PC-9 (cell line): Measurements from ENCODE around the gene CHMP2A. TPM values are rescaled to one million over a fixed set of nuclear protein-coding genes. Genes with fewer than 3 reads are reported as not detected.
A peak's percentile ranks its signal among the peaks of the same experiment; 100 is the strongest.

Experiments used
- BruUV-seq: library from RNA; stranded (reverse); fragments of 400-500 nt; replicated peaks from 2 replicates; lab custom pipeline; 2021; lab: Mats Ljungman, UMichigan
- CTCF ChIA-PET: fragments of 300-600 bp; sonication (Branson Sonifier 250); formaldehyde crosslinking; loops from one replicate; lab custom pipeline; 2022; ENCODE audit warnings: antibody characterized with exemption; lab: Charles Lee
- POLR2A ChIA-PET: fragments of 300-600 bp; sonication (Branson Sonifier 250); formaldehyde crosslinking; loops from one replicate; lab custom pipeline; 2022; ENCODE audit warnings: antibody characterized with exemption; ENCODE audit not compliant: unreplicated experiment; lab: Charles Lee
- DNase-seq, 2 experiments: peaks; one replicate each; pipeline versions ENCODE4 v3.0.0 to v3.0.0-alpha.2; 2015 to 2022; ENCODE audit warnings: mixed read lengths in 1 of 2
- H2AFZ ChIP-seq: fragments of 200-600 bp; sonication (generic); 2 replicates; pipeline ENCODE4 v1.8.1; 2017; ENCODE audit warnings: antibody characterized with exemption
- H3F3A ChIP-seq: fragments of 200-600 bp; sonication (generic); 2 replicates; pipeline ENCODE4 v1.8.1; 2017; ENCODE audit warnings: antibody characterized with exemption, mild to moderate bottlenecking, low read depth; ENCODE audit not compliant: insufficient read depth
- H3K27ac ChIP-seq: fragments of 200-600 bp; sonication (generic); 2 replicates; pipeline ENCODE4 v1.6.1; 2016; ENCODE audit warnings: mixed run types
- H3K27me3 ChIP-seq: fragments of 200-600 bp; sonication (generic); 2 replicates; pipeline ENCODE4 v1.6.1; 2016; ENCODE audit warnings: low read depth, mixed run types; ENCODE audit not compliant: insufficient read depth
- H3K36me3 ChIP-seq: fragments of 200-600 bp; sonication (generic); 2 replicates; pipeline ENCODE4 v1.6.1; 2016; ENCODE audit warnings: low read depth, mixed run types
- H3K4me1 ChIP-seq: fragments of 200-600 bp; sonication (generic); replicated peaks from 2 replicates; pipeline ENCODE4 v1.6.1; 2016; ENCODE audit warnings: mixed run types; ENCODE audit not compliant: insufficient read depth
- H3K4me2 ChIP-seq: fragments of 200-600 bp; sonication (generic); 2 replicates; pipeline ENCODE4 v1.6.1; 2017; ENCODE audit warnings: mixed run types
- H3K4me3 ChIP-seq: fragments of 200-600 bp; sonication (generic); 2 replicates; pipeline ENCODE4 v1.6.1; 2016; ENCODE audit warnings: mixed run types
- H3K79me2 ChIP-seq: fragments of 200-600 bp; sonication (generic); 2 replicates; pipeline ENCODE4 v1.6.1; 2017; ENCODE audit warnings: low read depth, mixed run types
- H3K9me2 ChIP-seq: fragments of 200-600 bp; sonication (generic); 2 replicates; pipeline ENCODE4 v1.8.1; 2017; ENCODE audit warnings: mild to moderate bottlenecking; ENCODE audit not compliant: insufficient read depth
- H3K9me3 ChIP-seq: fragments of 200-600 bp; sonication (generic); 2 replicates; pipeline ENCODE4 v1.8.1; 2016; ENCODE audit warnings: low read depth; ENCODE audit not compliant: insufficient read depth
- H4K20me1 ChIP-seq: fragments of 200-600 bp; sonication (generic); 2 replicates; pipeline ENCODE4 v1.8.1; 2017; ENCODE audit not compliant: insufficient read depth
- EZH2 ChIP-seq: fragments of 200-600 bp; sonication (generic); IDR thresholded peaks from 2 replicates; pipeline ENCODE4 v1.8.0; 2017; ENCODE audit warnings: antibody characterized with exemption, low read depth
- intact Hi-C: fragments of 100-400 bp; cut with micrococcal nuclease; formaldehyde crosslinking; loops from one replicate; pipeline ENCODE4 v1.10.0; 2022; ENCODE audit not compliant: unreplicated experiment
- total RNA-seq: library from RNA; stranded (reverse); gene quantifications from 2 replicates; pipeline ENCODE4 v1.2.3, GENCODE V29; 2021
- TF ChIP-seq, protein P1 (sequence below): fragments of 200-600 bp; sonication (generic); conservative IDR thresholded peaks from 2 replicates; pipeline ENCODE4 v1.6.1; 2017; ENCODE audit warnings: mixed run types, antibody characterized with exemption, mild to moderate bottlenecking, moderate library complexity

Gene CHMP2A
- total RNA-seq, 1 experiment from 2014 or later, result 149 TPM

DNA sequence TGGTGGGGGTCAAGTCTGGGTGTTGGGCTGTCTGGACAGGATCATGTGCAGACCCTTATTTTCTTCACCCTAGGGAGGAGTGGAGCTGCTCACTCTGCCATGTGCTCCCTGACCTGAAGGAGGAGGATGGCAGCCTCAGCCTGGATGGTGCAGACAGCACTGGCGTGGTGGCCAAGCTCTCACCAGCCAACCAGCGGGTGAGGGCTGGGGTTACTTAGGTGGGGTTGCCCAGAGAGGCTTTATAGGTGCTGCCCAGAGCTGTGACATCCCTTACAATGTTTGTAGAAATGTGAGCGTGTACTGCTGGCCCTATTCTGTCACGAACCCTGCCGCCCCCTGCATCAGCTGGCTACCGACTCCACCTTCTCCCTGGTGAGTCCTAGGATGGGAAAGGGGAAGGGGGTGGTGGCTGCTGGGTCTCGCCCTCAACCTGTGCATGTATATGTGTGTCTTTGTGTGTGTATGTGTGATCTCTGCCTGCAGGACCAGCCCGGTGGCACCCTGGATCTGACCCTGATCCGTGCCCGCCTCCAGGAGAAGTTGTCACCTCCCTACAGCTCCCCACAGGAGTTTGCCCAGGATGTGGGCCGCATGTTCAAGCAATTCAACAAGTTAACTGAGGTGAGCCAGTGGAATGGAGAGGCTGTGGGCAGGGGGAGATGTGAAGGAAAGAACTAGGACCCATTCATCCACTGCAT, 5.1 kb downstream of the CHMP2A start:
- Histone ChIP-seq H3K27me3 (no peaks in the 10 kb centered on the region), H3K4me3 (no peak overlapping the region), H2AFZ (no peak overlapping the region), H3K9me2 (no peaks in the 10 kb centered on the region), H3K27ac (no peak overlapping the region), H3K36me3 (peaks cover 5% of the 10 kb centered on the region; the same call in 1 of the 2 replicates), H3F3A (peaks cover 22% of the 10 kb centered on the region; the same call in 1 of the 2 replicates), H3K4me2 (no peak overlapping the region), H3K4me1 (peaks cover 17% of the 10 kb centered on the region; the same call in 1 of the 2 replicates), H3K79me2 (peaks cover 56% of the 10 kb centered on the region), H3K9me3 (no peaks in the 10 kb centered on the region), H4K20me1 (peaks cover 29% of the 10 kb centered on the region)
- intact Hi-C loops, result no loop called here
- DNase-seq, result no peak
- TF ChIP-seq, protein P1, sequence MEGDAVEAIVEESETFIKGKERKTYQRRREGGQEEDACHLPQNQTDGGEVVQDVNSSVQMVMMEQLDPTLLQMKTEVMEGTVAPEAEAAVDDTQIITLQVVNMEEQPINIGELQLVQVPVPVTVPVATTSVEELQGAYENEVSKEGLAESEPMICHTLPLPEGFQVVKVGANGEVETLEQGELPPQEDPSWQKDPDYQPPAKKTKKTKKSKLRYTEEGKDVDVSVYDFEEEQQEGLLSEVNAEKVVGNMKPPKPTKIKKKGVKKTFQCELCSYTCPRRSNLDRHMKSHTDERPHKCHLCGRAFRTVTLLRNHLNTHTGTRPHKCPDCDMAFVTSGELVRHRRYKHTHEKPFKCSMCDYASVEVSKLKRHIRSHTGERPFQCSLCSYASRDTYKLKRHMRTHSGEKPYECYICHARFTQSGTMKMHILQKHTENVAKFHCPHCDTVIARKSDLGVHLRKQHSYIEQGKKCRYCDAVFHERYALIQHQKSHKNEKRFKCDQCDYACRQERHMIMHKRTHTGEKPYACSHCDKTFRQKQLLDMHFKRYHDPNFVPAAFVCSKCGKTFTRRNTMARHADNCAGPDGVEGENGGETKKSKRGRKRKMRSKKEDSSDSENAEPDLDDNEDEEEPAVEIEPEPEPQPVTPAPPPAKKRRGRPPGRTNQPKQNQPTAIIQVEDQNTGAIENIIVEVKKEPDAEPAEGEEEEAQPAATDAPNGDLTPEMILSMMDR, result no peak
- no peak for TF ChIP-seq EZH2
- POLR2A ChIA-PET, result interaction anchor here (0.6 kb wide), 1 partner anchor 780 kb away, joined by 3 read pairs; the partner anchor contains the start of gene ZNF586
- TSS peak; percentile 1 for BruUV-seq
- CTCF ChIA-PET, result no interaction called here

DNA sequence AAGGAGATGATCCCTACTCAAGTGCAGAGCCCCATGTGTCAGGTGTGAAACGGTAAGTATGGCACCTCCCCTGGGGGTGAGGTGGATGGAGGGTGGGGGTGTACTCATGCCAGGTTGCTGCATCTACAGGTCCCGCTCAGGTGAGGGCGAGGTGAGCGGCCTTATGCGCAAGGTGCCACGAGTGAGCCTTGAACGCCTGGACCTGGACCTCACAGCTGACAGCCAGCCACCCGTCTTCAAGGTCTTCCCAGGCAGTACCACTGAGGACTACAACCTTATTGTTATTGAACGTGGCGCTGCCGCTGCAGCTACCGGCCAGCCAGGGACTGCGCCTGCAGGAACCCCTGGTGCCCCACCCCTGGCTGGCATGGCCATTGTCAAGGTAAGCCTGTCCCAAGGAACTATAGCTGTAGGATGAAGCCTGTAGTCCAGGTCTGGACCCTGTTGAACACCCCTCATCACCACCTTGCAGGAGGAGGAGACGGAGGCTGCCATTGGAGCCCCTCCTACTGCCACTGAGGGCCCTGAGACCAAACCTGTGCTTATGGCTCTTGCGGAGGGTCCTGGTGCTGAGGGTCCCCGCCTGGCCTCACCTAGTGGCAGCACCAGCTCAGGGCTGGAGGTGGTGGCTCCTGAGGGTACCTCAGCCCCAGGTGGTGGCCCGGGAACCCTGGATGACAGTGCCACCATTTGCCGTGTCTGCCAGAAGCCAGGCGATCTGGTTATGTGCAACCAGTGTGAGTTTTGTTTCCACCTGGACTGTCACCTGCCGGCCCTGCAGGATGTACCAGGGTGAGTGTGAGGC, 5.8 kb downstream of the CHMP2A start:
- BruUV-seq, result no TSS peak
- H3K4me1 ChIP-seq, result peaks cover 16% of the 10 kb centered on the region; the same call in 1 of the 2 replicates
- DNase-seq, result no peak
- H3K9me3 ChIP-seq, result no peaks in the 10 kb centered on the region
- H3K4me2 ChIP-seq, result no peak overlapping the region
- H3K27me3 ChIP-seq, result no peaks in the 10 kb centered on the region
- peaks cover 5% of the 10 kb centered on the region; the same call in 1 of the 2 replicates for H3K36me3 ChIP-seq
- peaks cover 22% of the 10 kb centered on the region; the same call in 1 of the 2 replicates for H3F3A ChIP-seq
- H3K9me2 ChIP-seq, result no peaks in the 10 kb centered on the region
- POLR2A ChIA-PET, result interaction anchor here (0.6 kb wide), 1 partner anchor 779 kb away, joined by 3 read pairs; the partner anchor contains the start of gene ZNF586
- intact Hi-C loops, result no loop called here
- no peak overlapping the region for H2AFZ ChIP-seq
- H3K27ac ChIP-seq, result no peak overlapping the region
- peaks cover 51% of the 10 kb centered on the region for H3K79me2 ChIP-seq
- TF ChIP-seq EZH2, result no peak
- CTCF ChIA-PET, result no interaction called here
- peaks cover 29% of the 10 kb centered on the region for H4K20me1 ChIP-seq
- no peak overlapping the region for H3K4me3 ChIP-seq

DNA sequence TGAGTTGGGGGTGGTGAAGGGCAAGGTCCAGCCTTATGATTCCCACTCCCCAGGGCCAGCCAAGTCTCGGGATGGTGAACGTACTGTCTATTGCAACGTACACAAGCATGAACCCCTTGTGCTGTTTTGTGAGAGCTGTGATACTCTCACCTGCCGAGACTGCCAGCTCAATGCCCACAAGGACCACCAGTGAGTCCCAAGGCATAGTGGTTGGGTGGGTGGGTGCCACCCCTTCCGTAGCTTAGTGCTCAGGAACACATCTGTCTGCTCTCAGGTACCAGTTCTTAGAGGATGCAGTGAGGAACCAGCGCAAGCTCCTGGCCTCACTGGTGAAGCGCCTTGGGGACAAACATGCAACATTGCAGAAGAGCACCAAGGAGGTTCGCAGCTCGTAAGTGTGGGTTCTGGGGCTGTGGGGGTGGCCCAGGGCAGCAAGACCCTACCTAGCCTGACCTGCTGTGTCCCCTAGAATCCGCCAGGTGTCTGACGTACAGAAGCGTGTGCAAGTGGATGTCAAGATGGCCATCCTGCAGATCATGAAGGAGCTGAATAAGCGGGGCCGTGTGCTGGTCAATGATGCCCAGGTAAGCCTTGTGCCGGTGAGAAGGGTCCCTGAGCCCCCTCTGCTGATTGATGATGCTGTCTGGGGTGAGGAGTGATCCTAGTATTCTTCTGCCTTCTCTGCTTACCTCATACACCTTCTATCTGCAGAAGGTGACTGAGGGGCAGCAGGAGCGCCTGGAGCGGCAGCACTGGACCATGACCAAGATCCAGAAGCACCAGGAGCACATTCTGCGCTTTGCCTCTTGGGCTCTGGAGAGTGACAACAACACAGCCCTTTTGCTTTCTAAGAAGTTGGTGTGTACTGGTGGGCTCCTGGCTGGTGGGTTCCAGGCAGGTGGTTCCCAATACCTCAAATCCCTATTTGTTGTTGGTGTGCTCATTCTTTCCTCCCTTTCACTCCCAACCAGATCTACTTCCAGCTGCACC, 7.3 kb downstream of the CHMP2A start:
- peaks cover 10% of the 10 kb centered on the region; the same call in 1 of the 2 replicates for H3K4me1 ChIP-seq
- H3K4me3 ChIP-seq, result no peak overlapping the region
- CTCF ChIA-PET, result no interaction called here
- TF ChIP-seq EZH2, result no peak
- TF ChIP-seq, protein P1, result no peak
- POLR2A ChIA-PET, result no interaction called here
- no peak overlapping the region for H2AFZ ChIP-seq
- H3K79me2 ChIP-seq, result peaks cover 44% of the 10 kb centered on the region
- no peak overlapping the region for H3K27ac ChIP-seq
- DNase-seq, result no peak
- H3K9me3 ChIP-seq, result no peaks in the 10 kb centered on the region
- no peak overlapping the region for H3K4me2 ChIP-seq
- intact Hi-C loops, result no loop called here
- H4K20me1 ChIP-seq, result peaks cover 29% of the 10 kb centered on the region
- no TSS peak for BruUV-seq
- peaks cover 21% of the 10 kb centered on the region; the same call in 1 of the 2 replicates for H3F3A ChIP-seq
- no peaks in the 10 kb centered on the region for H3K27me3 ChIP-seq
- H3K36me3 ChIP-seq, result peaks cover 5% of the 10 kb centered on the region; the same call in 1 of the 2 replicates
- H3K9me2 ChIP-seq, result no peaks in the 10 kb centered on the region
